ENCODE data around the gene TMTC4.
"Not testable (repeated sequence)": the region's sequence is repeated elsewhere in the genome, so short reads cannot be mapped to it uniquely, and the experiment has no call there.

DNA sequence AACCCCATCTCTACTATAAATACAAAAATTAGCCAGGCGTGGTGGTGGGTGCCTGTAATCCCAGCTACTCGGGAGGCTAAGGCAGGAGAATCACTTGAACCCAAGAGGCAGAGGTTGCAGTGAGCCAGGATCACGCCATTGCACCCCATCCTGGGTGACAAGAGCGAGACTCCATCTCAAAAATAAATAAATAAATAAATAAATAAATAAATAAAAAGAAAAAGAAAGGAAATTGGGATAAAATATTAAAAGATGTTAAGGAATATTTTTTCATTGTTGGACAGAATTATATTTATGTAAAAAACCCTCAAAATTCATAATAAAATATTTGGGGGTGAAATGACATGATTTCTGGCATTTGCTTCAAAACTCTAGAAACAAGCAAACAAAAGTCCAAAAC lies 97.4 kb downstream of the TMTC4 start:
- not testable (repeated sequence) for TF ChIP-seq SMC3, POLR2A, CEBPB (IDR thresholded peaks at IDR 0.05; ENCODE audit: low read depth, low read length)
- TF ChIP-seq, protein P1, sequence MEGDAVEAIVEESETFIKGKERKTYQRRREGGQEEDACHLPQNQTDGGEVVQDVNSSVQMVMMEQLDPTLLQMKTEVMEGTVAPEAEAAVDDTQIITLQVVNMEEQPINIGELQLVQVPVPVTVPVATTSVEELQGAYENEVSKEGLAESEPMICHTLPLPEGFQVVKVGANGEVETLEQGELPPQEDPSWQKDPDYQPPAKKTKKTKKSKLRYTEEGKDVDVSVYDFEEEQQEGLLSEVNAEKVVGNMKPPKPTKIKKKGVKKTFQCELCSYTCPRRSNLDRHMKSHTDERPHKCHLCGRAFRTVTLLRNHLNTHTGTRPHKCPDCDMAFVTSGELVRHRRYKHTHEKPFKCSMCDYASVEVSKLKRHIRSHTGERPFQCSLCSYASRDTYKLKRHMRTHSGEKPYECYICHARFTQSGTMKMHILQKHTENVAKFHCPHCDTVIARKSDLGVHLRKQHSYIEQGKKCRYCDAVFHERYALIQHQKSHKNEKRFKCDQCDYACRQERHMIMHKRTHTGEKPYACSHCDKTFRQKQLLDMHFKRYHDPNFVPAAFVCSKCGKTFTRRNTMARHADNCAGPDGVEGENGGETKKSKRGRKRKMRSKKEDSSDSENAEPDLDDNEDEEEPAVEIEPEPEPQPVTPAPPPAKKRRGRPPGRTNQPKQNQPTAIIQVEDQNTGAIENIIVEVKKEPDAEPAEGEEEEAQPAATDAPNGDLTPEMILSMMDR (conservative IDR thresholded peaks at IDR 0.05; ENCODE audit: low read depth, low read length): not testable (repeated sequence)

All from IMR-90 (cell line).